H1 (cell line): ENCODE data around the gene THYN1. TPM values are rescaled to one million over a fixed set of nuclear protein-coding genes. Genes with fewer than 3 reads are reported as not detected.

ENCODE experiments used
- CTCF ChIA-PET: fragments of 300-600 bp; sonication (Branson Sonifier 250); formaldehyde crosslinking; loops from one replicate; lab custom pipeline; 2021; ENCODE audit not compliant: partially characterized antibody; lab: Charles Lee
- POLR2A ChIA-PET: fragments of 300-600 bp; sonication (Branson Sonifier 250); formaldehyde crosslinking; loops from one replicate; lab custom pipeline; 2021; ENCODE audit warnings: inconsistent platforms; ENCODE audit not compliant: partially characterized antibody; lab: Charles Lee
- DNase-seq, 2 experiments: peaks; one replicate each; pipeline versions ENCODE4 v3.0.0 to v3.0.0-alpha.2; 2010 to 2022; ENCODE audit warnings: low spot score in 2 of 2, low read depth in 1 of 2, mixed read lengths in 1 of 2
- FAIRE-seq: peaks from 2 replicates; lab custom pipeline; 2011; peaks lifted over from hg19 to GRCh38; lab: Jason Lieb, UNC
- H2AFZ ChIP-seq: 2 replicates; pipeline ENCODE4 v1.8.1; 2012; ENCODE audit warnings: low read length, inconsistent platforms
- H2AK5ac ChIP-seq: 2 replicates; pipeline ENCODE4 v1.6.1; 2013; ENCODE audit warnings: low read depth, low read length
- H2BK120ac ChIP-seq: replicated peaks from 2 replicates; pipeline ENCODE3; 2013; ENCODE audit warnings: low read depth, low read length, inconsistent platforms
- H2BK12ac ChIP-seq: 2 replicates; pipeline ENCODE4 v1.6.1; 2013; ENCODE audit warnings: low read depth, low read length
- H2BK15ac ChIP-seq: 2 replicates; pipeline ENCODE4 v1.6.1; 2013; ENCODE audit warnings: low read length
- H2BK20ac ChIP-seq: 2 replicates; pipeline ENCODE4 v1.6.1; 2013; ENCODE audit warnings: low read length
- H2BK5ac ChIP-seq: 2 replicates; pipeline ENCODE4 v1.6.1; 2013; ENCODE audit warnings: low read depth, low read length
- H3K14ac ChIP-seq: 2 replicates; pipeline ENCODE4 v1.6.1; 2013; ENCODE audit warnings: inconsistent platforms; ENCODE audit not compliant: insufficient read length
- H3K18ac ChIP-seq: 2 replicates; pipeline ENCODE4 v1.6.1; 2013; ENCODE audit warnings: low read length; ENCODE audit errors: extremely low read depth
- H3K23ac ChIP-seq: 2 replicates; pipeline ENCODE4 v1.6.1; 2013; ENCODE audit warnings: inconsistent platforms; ENCODE audit not compliant: insufficient read length
- H3K23me2 ChIP-seq: 2 replicates; pipeline ENCODE4 v1.6.1; 2013; ENCODE audit warnings: low read depth, low read length
- H3K27ac ChIP-seq: 2 replicates; pipeline ENCODE4 v1.6.1; 2011; ENCODE audit warnings: low read depth, low read length, inconsistent platforms
- H3K27me3 ChIP-seq, 4 experiments: replicated peaks in 1 of 4; 1 replicate in 1 of 4; 2 replicates in 3 of 4; pipeline versions ENCODE4 v1.6.1 to v1.8.1; 2011 to 2013; ENCODE audit warnings: low read length in 3 of 4, mild to moderate bottlenecking in 3 of 4, inconsistent platforms in 2 of 4, mixed read lengths in 2 of 4, moderate library complexity in 1 of 4; ENCODE audit not compliant: control insufficient read depth in 3 of 4, insufficient read depth in 3 of 4; ENCODE audit errors: extremely low read depth in 1 of 4
- H3K36me3 ChIP-seq, 4 experiments: 2 replicates each; pipeline versions ENCODE4 v1.6.1 to v1.8.1; 2011 to 2013; ENCODE audit warnings: mild to moderate bottlenecking in 4 of 4, low read length in 3 of 4, moderate library complexity in 2 of 4, control low read depth in 1 of 4, inconsistent platforms in 1 of 4; ENCODE audit not compliant: insufficient read depth in 4 of 4, control insufficient read depth in 2 of 4
- H3K4ac ChIP-seq: replicated peaks from 2 replicates; pipeline ENCODE3; 2013; ENCODE audit warnings: low read length, low read depth, mixed read lengths, inconsistent platforms; ENCODE audit not compliant: insufficient read length
- H3K4me1 ChIP-seq, 4 experiments: replicated peaks in 1 of 4; 1 replicate in 1 of 4; 2 replicates in 3 of 4; pipeline versions ENCODE4 v1.6.1 to v1.8.1; 2011 to 2013; ENCODE audit warnings: low read length in 3 of 4, inconsistent platforms in 2 of 4, mixed read lengths in 1 of 4; ENCODE audit not compliant: insufficient read depth in 4 of 4, control insufficient read depth in 3 of 4
- H3K4me2 ChIP-seq, 2 experiments: 2 replicates each; pipeline versions ENCODE4 v1.6.1 to v1.8.1; 2011 to 2013; ENCODE audit warnings: low read depth in 2 of 2, low read length in 2 of 2, control low read depth in 1 of 2, inconsistent platforms in 1 of 2, mild to moderate bottlenecking in 1 of 2; ENCODE audit not compliant: insufficient read depth in 1 of 2
- H3K4me3 ChIP-seq, 4 experiments: fragments of 200-600, 300-600 bp in 1 of 4; sonication (generic), shearing (Covaris generic), sonication (Bioruptor Twin) in 1 of 4; 2 replicates each; pipeline versions ENCODE4 v1.5.1 to v1.8.1; 2011 to 2016; ENCODE audit warnings: low read length in 4 of 4, low read depth in 3 of 4, control low read depth in 2 of 4, inconsistent platforms in 2 of 4, mild to moderate bottlenecking in 2 of 4, mixed read lengths in 1 of 4, moderate library complexity in 1 of 4; ENCODE audit not compliant: insufficient read depth in 2 of 4; ENCODE audit errors: extremely low read depth in 1 of 4
- H3K56ac ChIP-seq: replicated peaks from 2 replicates; pipeline ENCODE3; 2013; ENCODE audit warnings: low read depth, mild to moderate bottlenecking, mixed read lengths, low read length, inconsistent platforms; ENCODE audit not compliant: insufficient read length
- H3K79me1 ChIP-seq: 2 replicates; pipeline ENCODE4 v1.6.1; 2013; ENCODE audit warnings: low read depth, low read length, control low read depth
- H3K79me2 ChIP-seq, 2 experiments: 2 replicates each; pipeline versions ENCODE4 v1.6.1 to v1.8.1; 2012 to 2013; ENCODE audit warnings: low read length in 2 of 2, mild to moderate bottlenecking in 2 of 2, inconsistent platforms in 1 of 2; ENCODE audit not compliant: insufficient read depth in 2 of 2, control insufficient read depth in 1 of 2
- H3K9ac ChIP-seq, 4 experiments: replicated peaks in 1 of 4; 1 replicate in 1 of 4; 2 replicates in 3 of 4; pipeline versions ENCODE4 v1.6.1 to v1.8.1; 2011 to 2013; ENCODE audit warnings: low read depth in 3 of 4, low read length in 3 of 4, control low read depth in 2 of 4, mild to moderate bottlenecking in 2 of 4, moderate library complexity in 2 of 4, inconsistent platforms in 1 of 4; ENCODE audit errors: extremely low read depth in 1 of 4
- H3K9me3 ChIP-seq, 2 experiments: 2 replicates each; pipeline versions ENCODE4 v1.6.1 to v1.8.1; 2012 to 2013; ENCODE audit warnings: mild to moderate bottlenecking in 2 of 2, moderate library complexity in 2 of 2, control low read depth in 1 of 2, inconsistent platforms in 1 of 2, low read depth in 1 of 2, low read length in 1 of 2, mixed read lengths in 1 of 2; ENCODE audit not compliant: insufficient read depth in 2 of 2
- H4K20me1 ChIP-seq, 2 experiments: replicated peaks in 1 of 2; 2 replicates each; pipeline versions ENCODE3 to v1.8.1; 2011 to 2013; ENCODE audit warnings: inconsistent platforms in 2 of 2, low read length in 2 of 2, mild to moderate bottlenecking in 1 of 2; ENCODE audit not compliant: insufficient read depth in 2 of 2, control insufficient read depth in 1 of 2
- H4K5ac ChIP-seq: 2 replicates; pipeline ENCODE4 v1.6.1; 2013; ENCODE audit warnings: low read length, low read depth, mixed read lengths, inconsistent platforms; ENCODE audit not compliant: insufficient read length
- H4K8ac ChIP-seq: 2 replicates; pipeline ENCODE4 v1.8.0; 2013; ENCODE audit warnings: mild to moderate bottlenecking, moderate library complexity, low read length, inconsistent platforms; ENCODE audit not compliant: insufficient read depth; ENCODE audit errors: extremely low read depth
- H4K91ac ChIP-seq: replicated peaks from 2 replicates; pipeline ENCODE3; 2013; ENCODE audit warnings: low read length, mixed read lengths, inconsistent platforms; ENCODE audit not compliant: insufficient read length
- SIX5 ChIP-seq: IDR thresholded peaks from 2 replicates; pipeline ENCODE4 v1.6.1; 2011; ENCODE audit warnings: mild to moderate bottlenecking, low read depth, low read length
- TAF1 ChIP-seq: IDR thresholded peaks from 2 replicates; pipeline ENCODE4 v1.6.1; 2011; ENCODE audit warnings: mild to moderate bottlenecking, low read depth, low read length
- TBP ChIP-seq: IDR thresholded peaks from 2 replicates; pipeline ENCODE4 v1.6.1; 2011; ENCODE audit warnings: low read depth, low read length, improper control_type of control experiment
- WGBS, 2 experiments: shearing (Covaris generic) in 1 of 2; methylation state at CpG; one replicate each; pipeline versions ENCODE4 v1.1.6 to v1.1.7; 2013 to 2015; ENCODE audit warnings: low lambda C conversion rate in 2 of 2, mixed read lengths in 2 of 2, inconsistent platforms in 1 of 2, low coverage in 1 of 2, missing lambda C conversion rate in 1 of 2; ENCODE audit not compliant: insufficient replicate concordance in 2 of 2, insufficient coverage in 1 of 2, insufficient read length in 1 of 2; ENCODE audit errors: extremely low coverage in 1 of 2, missing lambda C conversion rate in 1 of 2; 5-methylcytosine and 5-hydroxymethylcytosine counted together
- polyA plus RNA-seq, 7 experiments: library from polyadenylated mRNA; depleted of rRNA in 3 of 7; stranded (reverse) in 5 of 7; unstranded in 2 of 7; fragments of >200 nt in 5 of 7; fragments of 200-250 nt in 2 of 7; gene quantifications; 1 replicate in 5 of 7; 2 replicates in 1 of 7; 4 replicates in 1 of 7; pipeline versions ENCODE4 v1.2.1 to v1.2.3, GENCODE V29; 2011 to 2013; ENCODE audit warnings: missing spikeins in 2 of 7, mixed read lengths in 2 of 7
- total RNA-seq: library from RNA; stranded (reverse); fragmentation: NEBNext Ultra II Directional; extraction: Animal tissue kit (Norgen Biotek cat#: 25700); gene quantifications from 2 replicates; pipeline ENCODE4 v1.2.1, GENCODE V29; 2021
- TF ChIP-seq, protein P1 (sequence below): IDR thresholded peaks from 2 replicates; pipeline ENCODE4 v1.6.1; 2012; ENCODE audit warnings: inconsistent platforms

The THYN1 gene
- total and polyA plus RNA-seq, 2 of the 8 experiments (the other 6 are each of a cell fraction or from before 2014, with no cell fraction given), result 77.3 to 95.1 TPM

DNA sequence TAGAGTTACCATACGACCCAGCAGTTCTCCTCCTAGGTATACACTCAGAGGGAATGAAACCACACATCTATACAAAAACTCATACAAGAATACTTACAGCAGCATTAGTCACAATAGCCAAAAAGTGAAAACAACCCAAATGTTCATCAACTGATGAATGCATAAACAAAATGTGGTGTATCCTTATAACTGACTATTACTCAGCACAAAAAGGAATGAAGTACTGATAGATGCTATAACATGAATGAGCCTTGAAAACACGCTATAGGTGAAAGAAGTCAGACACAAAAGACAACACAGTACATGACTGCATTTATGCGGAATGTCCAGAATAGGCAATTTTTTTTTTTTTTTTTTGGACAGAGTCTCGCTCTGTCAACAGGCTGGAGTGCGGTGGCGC is 52.5 kb downstream of the THYN1 start:
- Histone ChIP-seq H3K18ac (no peak overlapping the region), H3K23me2 (no peaks in the 10 kb centered on the region; the same call in 1 of the 2 replicates), H3K27me3 (no peaks in the 10 kb centered on the region), H4K5ac (no peak overlapping the region), H3K4ac (no peak overlapping the region), H2AFZ (no peak overlapping the region), H2BK5ac (no peak overlapping the region), H3K4me3 (no peak overlapping the region), H4K91ac (no peak overlapping the region), H3K4me2 (no peak overlapping the region), H3K14ac (no peak overlapping the region), H3K79me2 (no peaks in the 10 kb centered on the region), H2AK5ac (no peak overlapping the region), H3K27ac (no peak overlapping the region), H2BK15ac (no peak overlapping the region), H3K4me1 (no peaks in the 10 kb centered on the region), H3K79me1 (no peaks in the 10 kb centered on the region; the same call in 1 of the 2 replicates), H3K36me3 (peaks cover 13 to 59% (median 36%) of the 10 kb centered on the region in 4 experiments; a peak in 7 of 8 replicates), H3K56ac (no peak overlapping the region), H2BK20ac (no peak overlapping the region), H4K20me1 (peaks cover 0 to under 1% of the 10 kb centered on the region in 2 experiments), H2BK120ac (no peak overlapping the region), H4K8ac (no peak overlapping the region), H2BK12ac (no peak overlapping the region), H3K23ac (no peak overlapping the region), H3K9ac (no peak overlapping the region), H3K9me3 (no peaks in the 10 kb centered on the region)
- DNase-seq (no peak), FAIRE-seq (no peak)
- TF ChIP-seq TAF1 (no peak), TBP (no peak), SIX5 (no peak)
- TF ChIP-seq, protein P1, sequence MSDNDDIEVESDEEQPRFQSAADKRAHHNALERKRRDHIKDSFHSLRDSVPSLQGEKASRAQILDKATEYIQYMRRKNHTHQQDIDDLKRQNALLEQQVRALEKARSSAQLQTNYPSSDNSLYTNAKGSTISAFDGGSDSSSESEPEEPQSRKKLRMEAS, result no peak
- WGBS, 2 experiments, result 96% methylated on average over 6 of the region's 6 CpGs; no CpG with 5 or more reads in 1 of the 2 experiments
- POLR2A ChIA-PET, result no interaction called here
- CTCF ChIA-PET, result interaction anchor here (0.6 to 0.7 kb wide), 2 partner anchors 8 to 725 kb away, joined by 3 to 5 read pairs; no protein-coding TSS in a partner anchor
